OCI-LY7 (cell line): ENCODE measurements around the gene FBXO27. TPM values are rescaled to one million over a fixed set of nuclear protein-coding genes. Genes with fewer than 3 reads are reported as not detected.

Experiments
- BruUV-seq: library from RNA; stranded (reverse); fragments of 400-500 nt; replicated peaks from 2 replicates; lab custom pipeline; 2021; lab: Mats Ljungman, UMichigan
- CTCF ChIA-PET: fragments of 300-600 bp; sonication (Branson Sonifier 250); formaldehyde crosslinking; loops from one replicate; lab custom pipeline; 2022; ENCODE audit warnings: antibody characterized with exemption; ENCODE audit not compliant: unreplicated experiment; lab: Charles Lee
- POLR2A ChIA-PET: fragments of 300-600 bp; sonication (Branson Sonifier 250); formaldehyde crosslinking; loops from one replicate; lab custom pipeline; 2022; ENCODE audit warnings: antibody characterized with exemption; lab: Charles Lee
- DNase-seq: peaks from one replicate; pipeline ENCODE4 v3.0.0-alpha.2; 2015; ENCODE audit warnings: low spot score
- H2AFZ ChIP-seq: fragments of 200-600 bp; sonication (generic), shearing (Covaris generic); 2 replicates; pipeline ENCODE4 v1.6.1; 2014; ENCODE audit warnings: mild to moderate bottlenecking, antibody characterized with exemption, low read length, moderate library complexity
- H3K27ac ChIP-seq: fragments of 200-600 bp; sonication (generic); 2 replicates; pipeline ENCODE4 v1.5.1; 2014; ENCODE audit warnings: mixed run types, low read depth, mild to moderate bottlenecking, moderate library complexity, low read length, inconsistent platforms; ENCODE audit not compliant: poor library complexity, severe bottlenecking
- H3K36me3 ChIP-seq: fragments of 200-600 bp; sonication (generic); 2 replicates; pipeline ENCODE4 v1.6.1; 2014; ENCODE audit warnings: mild to moderate bottlenecking, antibody characterized with exemption, low read length, moderate library complexity, mixed read lengths; ENCODE audit not compliant: insufficient read depth
- H3K4me1 ChIP-seq: fragments of 200-600 bp; sonication (generic); 2 replicates; pipeline ENCODE4 v1.5.1; 2014; ENCODE audit warnings: mild to moderate bottlenecking, low read length; ENCODE audit not compliant: insufficient read depth, poor library complexity, severe bottlenecking
- H3K4me2 ChIP-seq: fragments of 200-600 bp; sonication (generic); 2 replicates; pipeline ENCODE4 v1.6.1; 2014; ENCODE audit warnings: mild to moderate bottlenecking, low read length
- H3K4me3 ChIP-seq: fragments of 200-600 bp; sonication (generic); 2 replicates; pipeline ENCODE4 v1.5.1; 2014; ENCODE audit warnings: mild to moderate bottlenecking, low read depth, low read length; ENCODE audit not compliant: poor library complexity, severe bottlenecking
- H3K79me2 ChIP-seq: fragments of 200-600 bp; sonication (generic); 2 replicates; pipeline ENCODE4 v1.6.1; 2016; ENCODE audit warnings: low read depth, mild to moderate bottlenecking, low read length, moderate library complexity, mixed read lengths; ENCODE audit not compliant: insufficient read depth
- H3K9me2 ChIP-seq: fragments of 200-600 bp; sonication (generic); 2 replicates; pipeline ENCODE4 v1.6.1; 2016; ENCODE audit warnings: mild to moderate bottlenecking, low read length, mixed read lengths; ENCODE audit not compliant: insufficient read depth
- H3K9me3 ChIP-seq: fragments of 200-600 bp; sonication (generic); 2 replicates; pipeline ENCODE4 v1.6.1; 2014; ENCODE audit warnings: mild to moderate bottlenecking, mixed run types, low read length, mixed read lengths
- H4K20me1 ChIP-seq: fragments of 200-600 bp; sonication (generic); 2 replicates; pipeline ENCODE4 v1.6.1; 2014; ENCODE audit warnings: mild to moderate bottlenecking, antibody characterized with exemption, low read length, moderate library complexity, mixed read lengths; ENCODE audit not compliant: insufficient read depth
- EZH2phosphoT487 ChIP-seq: fragments of 200-600 bp; sonication (generic); IDR thresholded peaks from 2 replicates; pipeline ENCODE4 v1.6.1; 2018; ENCODE audit warnings: low read depth, borderline replicate concordance, mild to moderate bottlenecking, mixed run types, antibody characterized with exemption, low read length, moderate library complexity, mixed read lengths
- intact Hi-C: fragments of 100-400 bp; cut with micrococcal nuclease; formaldehyde crosslinking; loops from one replicate; pipeline ENCODE4 v1.10.0; 2022; ENCODE audit not compliant: unreplicated experiment
- total RNA-seq, 2 experiments: library from RNA; depleted of rRNA in 1 of 2; stranded (reverse); fragments of >200 nt in 1 of 2; shearing (Covaris generic) in 1 of 2; gene quantifications; 2 replicates each; pipeline ENCODE4 v1.2.3, GENCODE V29; 2014 to 2022
- TF ChIP-seq, protein P1 (sequence below): fragments of 200-600 bp; sonication (generic); conservative IDR thresholded peaks from 2 replicates; pipeline ENCODE4 v1.5.1; 2014; ENCODE audit warnings: mild to moderate bottlenecking, antibody characterized with exemption, low read length, moderate library complexity, mixed read lengths

FBXO27 gene
- total RNA-seq, 2 experiments from 2014 or later: 1.0 to 10.5 TPM

DNA sequence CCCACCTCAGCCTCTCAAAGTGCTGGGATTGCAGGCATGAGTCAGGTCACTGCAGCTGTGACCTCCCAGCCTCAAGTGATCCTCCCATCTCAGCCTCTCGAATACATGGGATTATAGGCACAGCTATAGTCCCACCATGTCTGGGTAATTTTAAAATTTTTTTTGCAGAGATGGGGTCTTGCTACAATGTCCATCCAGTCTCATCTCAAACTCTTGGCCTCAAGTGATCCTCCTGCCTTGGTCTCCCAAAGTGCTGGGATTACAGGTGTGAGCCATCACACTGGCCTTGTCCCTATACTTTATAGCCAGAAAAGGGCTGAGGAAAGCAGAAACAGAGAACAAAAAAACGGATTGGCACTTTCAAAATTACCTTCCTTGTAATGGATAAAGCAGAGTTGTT, 4.8 kb upstream of the FBXO27 start:
- TF ChIP-seq, protein P1, sequence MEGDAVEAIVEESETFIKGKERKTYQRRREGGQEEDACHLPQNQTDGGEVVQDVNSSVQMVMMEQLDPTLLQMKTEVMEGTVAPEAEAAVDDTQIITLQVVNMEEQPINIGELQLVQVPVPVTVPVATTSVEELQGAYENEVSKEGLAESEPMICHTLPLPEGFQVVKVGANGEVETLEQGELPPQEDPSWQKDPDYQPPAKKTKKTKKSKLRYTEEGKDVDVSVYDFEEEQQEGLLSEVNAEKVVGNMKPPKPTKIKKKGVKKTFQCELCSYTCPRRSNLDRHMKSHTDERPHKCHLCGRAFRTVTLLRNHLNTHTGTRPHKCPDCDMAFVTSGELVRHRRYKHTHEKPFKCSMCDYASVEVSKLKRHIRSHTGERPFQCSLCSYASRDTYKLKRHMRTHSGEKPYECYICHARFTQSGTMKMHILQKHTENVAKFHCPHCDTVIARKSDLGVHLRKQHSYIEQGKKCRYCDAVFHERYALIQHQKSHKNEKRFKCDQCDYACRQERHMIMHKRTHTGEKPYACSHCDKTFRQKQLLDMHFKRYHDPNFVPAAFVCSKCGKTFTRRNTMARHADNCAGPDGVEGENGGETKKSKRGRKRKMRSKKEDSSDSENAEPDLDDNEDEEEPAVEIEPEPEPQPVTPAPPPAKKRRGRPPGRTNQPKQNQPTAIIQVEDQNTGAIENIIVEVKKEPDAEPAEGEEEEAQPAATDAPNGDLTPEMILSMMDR: no peak
- TF ChIP-seq EZH2phosphoT487: no peak
- intact Hi-C loops: loop anchor here (10.0 kb wide), 1 partner anchor 72 kb away; no protein-coding TSS in a partner anchor
- no peak for DNase-seq
- Histone ChIP-seq H3K79me2 (no peaks in the 10 kb centered on the region), H3K4me2 (no peak overlapping the region), H3K9me3 (no peaks in the 10 kb centered on the region), H3K9me2 (no peaks in the 10 kb centered on the region), H3K36me3 (no peaks in the 10 kb centered on the region), H3K4me1 (no peaks in the 10 kb centered on the region), H2AFZ (no peak overlapping the region), H4K20me1 (no peaks in the 10 kb centered on the region), H3K4me3 (no peak overlapping the region), H3K27ac (no peak overlapping the region)
- CTCF ChIA-PET: no interaction called here
- BruUV-seq: no TSS peak
- POLR2A ChIA-PET: interaction anchor here (0.6 kb wide), 1 partner anchor 49 kb away, joined by 3 read pairs; no protein-coding TSS in a partner anchor

DNA sequence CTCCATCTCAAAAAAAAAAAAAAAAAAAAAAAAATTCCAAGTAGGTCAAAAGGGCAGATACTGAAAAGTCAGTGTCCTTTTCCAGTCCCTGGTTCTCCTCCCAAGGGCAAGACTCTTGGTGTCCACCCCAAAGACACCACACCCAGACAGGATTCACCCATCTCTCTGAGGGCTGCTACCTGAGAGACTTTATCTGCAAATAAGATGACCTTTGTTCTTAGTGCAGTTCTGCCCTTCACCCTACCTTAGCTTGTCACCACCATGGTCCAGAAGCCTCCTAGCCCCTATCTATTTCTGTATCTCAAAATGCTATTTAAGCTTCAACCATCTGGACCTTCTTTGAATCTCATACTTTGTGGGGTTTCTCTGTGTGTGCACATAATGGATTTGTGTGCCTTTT, 4.2 kb upstream of the FBXO27 start:
- POLR2A ChIA-PET: interaction anchor here (0.6 kb wide), 1 partner anchor 1995 kb away, joined by 3 read pairs; no protein-coding TSS in a partner anchor
- H4K20me1 ChIP-seq: no peaks in the 10 kb centered on the region

More for the DNA sequence above, 4.2 kb upstream of the FBXO27 start:
- Histone ChIP-seq H3K79me2 (no peaks in the 10 kb centered on the region), H3K4me1 (peaks cover 2% of the 10 kb centered on the region), H2AFZ (no peak overlapping the region), H3K36me3 (no peaks in the 10 kb centered on the region), H3K4me3 (no peak overlapping the region), H3K27ac (no peak overlapping the region), H3K4me2 (no peak overlapping the region), H3K9me3 (no peaks in the 10 kb centered on the region), H3K9me2 (no peaks in the 10 kb centered on the region)
- CTCF ChIA-PET: no interaction called here
- TF ChIP-seq, protein P1: no peak
- TF ChIP-seq EZH2phosphoT487: no peak
- no peak for DNase-seq
- intact Hi-C loops: loop anchor here (10.0 kb wide), 1 partner anchor 72 kb away; no protein-coding TSS in a partner anchor
- BruUV-seq: no TSS peak
